Effector memory CD8-positive, alpha-beta T cell (primary cell): ENCODE results near the gene NREP.
A peak's percentile ranks its signal among the peaks of the same experiment; 100 is the strongest.
"Not testable (repeated sequence)": the region's sequence is repeated elsewhere in the genome, so short reads cannot be mapped to it uniquely, and the experiment has no call there.

Experiments used
- ATAC-seq: fragments of 150-1000 bp; cut with Tn5 transposase; replicated peaks from 2 replicates; pipeline ENCODE4 v1.10.0; 2021; ENCODE audit warnings: mild to moderate bottlenecking, moderate library complexity
- DNase-seq, 3 experiments: peaks; one replicate each; pipeline ENCODE4 v3.0.0; 2021
- H3K27ac Mint-ChIP-seq, 2 donors: one replicate each; pipeline ENCODE4 v1.8.0; 2022; ENCODE audit warnings: mild to moderate bottlenecking in 2 of 2, mixed read lengths in 2 of 2, moderate library complexity in 2 of 2
- H3K27me3 Mint-ChIP-seq, 2 donors: one replicate each; pipeline ENCODE4 v1.8.0; 2022; ENCODE audit warnings: mixed read lengths in 2 of 2
- H3K36me3 Mint-ChIP-seq: one replicate; pipeline ENCODE4 v1.8.0; 2022; ENCODE audit warnings: mild to moderate bottlenecking, moderate library complexity, mixed read lengths; ENCODE audit not compliant: insufficient read depth
- H3K4me1 Mint-ChIP-seq, 2 donors: one replicate each; pipeline ENCODE4 v1.8.0; 2022; ENCODE audit warnings: low read depth in 2 of 2, mixed read lengths in 2 of 2
- H3K4me3 Mint-ChIP-seq, 2 donors: one replicate each; pipeline ENCODE4 v1.8.0; 2022; ENCODE audit warnings: mild to moderate bottlenecking in 2 of 2, mixed read lengths in 2 of 2, moderate library complexity in 2 of 2
- H3K9me3 Mint-ChIP-seq, 2 donors: one replicate each; pipeline ENCODE4 v1.8.0; 2022; ENCODE audit warnings: mixed read lengths in 2 of 2

The NREP gene

DNA sequence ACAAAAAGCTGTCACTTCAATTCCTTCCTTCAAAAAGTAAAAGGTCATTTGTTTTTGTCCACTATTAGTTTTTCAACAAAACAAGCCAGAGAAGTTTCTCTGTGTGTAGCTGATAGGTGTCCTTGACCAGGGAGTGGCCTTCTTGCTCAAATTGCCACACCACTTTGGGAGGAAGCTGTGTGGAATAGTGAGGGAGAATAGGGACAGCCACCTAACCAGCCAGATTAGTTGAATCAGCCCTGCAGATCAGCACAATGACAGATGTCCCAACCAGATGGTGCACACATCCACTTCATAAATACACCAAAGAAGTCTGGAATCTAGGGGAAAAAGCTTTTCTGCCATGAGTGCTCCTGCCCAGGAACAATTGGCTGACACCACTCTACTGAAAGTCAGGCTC lies 37.2 kb downstream of the NREP start:
- peaks cover 6 to 20% of the 10 kb centered on the region in 2 donors for H3K27me3 Mint-ChIP-seq
- peaks cover 4 to 6% of the 10 kb centered on the region in 2 donors for H3K9me3 Mint-ChIP-seq
- H3K4me1 Mint-ChIP-seq: no peaks in the 10 kb centered on the region
- no peak overlapping the region for H3K27ac Mint-ChIP-seq
- H3K4me3 Mint-ChIP-seq: no peak overlapping the region
- DNase-seq: no peak
- no peak for ATAC-seq
- no peaks in the 10 kb centered on the region for H3K36me3 Mint-ChIP-seq

DNA sequence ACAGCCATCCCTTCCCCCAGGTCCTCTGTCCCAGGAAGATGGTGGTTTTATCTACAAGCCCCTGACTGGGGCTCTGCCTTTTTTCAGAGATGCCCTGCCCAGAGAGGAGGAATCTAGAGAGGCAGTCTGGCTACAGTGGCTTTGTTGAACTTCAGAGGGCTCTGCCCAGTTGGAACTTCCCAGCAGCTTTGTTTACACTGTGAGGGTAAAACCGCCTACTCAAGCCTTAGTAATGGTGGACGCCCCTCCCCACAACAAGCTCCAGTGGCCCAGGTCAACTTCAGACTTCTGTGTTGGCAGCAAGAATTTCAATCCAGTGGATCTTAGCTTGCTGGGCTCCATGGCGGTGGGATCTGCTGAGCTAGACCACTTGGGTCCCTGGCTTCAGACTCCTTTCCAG lies 40.2 kb downstream of the NREP start:
- not testable (repeated sequence) for DNase-seq, H3K4me3 Mint-ChIP-seq, H3K36me3 Mint-ChIP-seq, ATAC-seq, H3K4me1 Mint-ChIP-seq, H3K27ac Mint-ChIP-seq
- Mint-ChIP-seq H3K27me3 (peaks cover 13 to 20% of the 10 kb centered on the region in 2 donors), H3K9me3 (peaks cover 11 to 19% of the 10 kb centered on the region in 2 donors)

DNA sequence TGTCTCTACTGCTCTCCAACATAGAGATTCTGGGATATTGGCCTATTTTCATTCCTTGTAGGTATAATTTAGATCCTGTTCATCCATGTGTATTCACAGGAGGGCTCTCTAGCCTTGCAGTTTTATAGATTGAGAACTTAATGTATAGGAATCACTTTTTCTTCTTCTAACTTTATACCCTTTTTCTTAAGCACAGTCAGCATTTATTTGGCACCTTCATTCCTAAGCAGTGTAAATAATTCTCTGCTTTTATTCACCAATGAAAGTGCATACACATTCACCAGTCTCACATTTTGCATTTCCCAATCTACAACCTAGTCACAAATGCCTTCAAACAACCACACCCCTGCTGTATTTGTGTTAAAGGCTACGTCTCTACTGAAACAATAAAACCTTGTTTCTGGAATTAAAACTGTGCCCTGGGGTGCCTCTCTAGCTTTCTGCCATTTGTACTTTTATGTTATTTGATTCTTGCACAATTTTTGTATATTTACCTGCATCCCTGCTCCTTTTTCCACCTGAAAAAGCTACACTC lies 49.3 kb downstream of the NREP start:
- Mint-ChIP-seq H3K36me3 (no peaks in the 10 kb centered on the region), H3K9me3 (peaks cover 0 to 3% of the 10 kb centered on the region in 2 donors), H3K27ac (no peak overlapping the region), H3K4me1 (peaks cover 0 to 3% of the 10 kb centered on the region in 2 donors), H3K27me3 (peaks cover 0 to 1% of the 10 kb centered on the region in 2 donors), H3K4me3 (no peak overlapping the region)
- DNase-seq: no peak
- ATAC-seq: no peak

DNA sequence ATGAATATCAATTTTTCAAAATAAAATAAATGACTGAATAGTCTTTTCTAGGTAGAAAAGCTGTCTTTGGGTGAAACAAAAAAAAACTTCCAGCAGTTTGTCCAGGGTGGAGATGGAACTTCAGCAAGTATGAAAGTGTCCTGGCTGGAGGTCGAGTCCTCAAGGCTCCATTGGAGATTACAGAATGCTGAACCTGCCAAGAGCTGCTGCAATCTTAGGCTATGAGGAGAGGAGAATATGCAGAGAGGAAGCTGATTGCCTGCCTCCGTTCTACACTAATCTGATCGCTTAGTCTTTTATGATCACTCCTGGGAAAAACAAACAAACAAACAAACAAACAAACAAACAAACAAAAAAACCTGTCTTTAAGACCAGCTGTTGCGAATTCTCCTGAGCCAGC lies 50.6 kb downstream of the NREP start:
- ATAC-seq: no peak
- peaks cover 0 to 4% of the 10 kb centered on the region in 2 donors for H3K27me3 Mint-ChIP-seq
- no peak overlapping the region for H3K4me3 Mint-ChIP-seq
- H3K27ac Mint-ChIP-seq: no peak overlapping the region
- no peak for DNase-seq
- H3K4me1 Mint-ChIP-seq: peaks cover 0 to 3% of the 10 kb centered on the region in 2 donors
- no peaks in the 10 kb centered on the region for H3K36me3 Mint-ChIP-seq
- no peaks in the 10 kb centered on the region for H3K9me3 Mint-ChIP-seq

DNA sequence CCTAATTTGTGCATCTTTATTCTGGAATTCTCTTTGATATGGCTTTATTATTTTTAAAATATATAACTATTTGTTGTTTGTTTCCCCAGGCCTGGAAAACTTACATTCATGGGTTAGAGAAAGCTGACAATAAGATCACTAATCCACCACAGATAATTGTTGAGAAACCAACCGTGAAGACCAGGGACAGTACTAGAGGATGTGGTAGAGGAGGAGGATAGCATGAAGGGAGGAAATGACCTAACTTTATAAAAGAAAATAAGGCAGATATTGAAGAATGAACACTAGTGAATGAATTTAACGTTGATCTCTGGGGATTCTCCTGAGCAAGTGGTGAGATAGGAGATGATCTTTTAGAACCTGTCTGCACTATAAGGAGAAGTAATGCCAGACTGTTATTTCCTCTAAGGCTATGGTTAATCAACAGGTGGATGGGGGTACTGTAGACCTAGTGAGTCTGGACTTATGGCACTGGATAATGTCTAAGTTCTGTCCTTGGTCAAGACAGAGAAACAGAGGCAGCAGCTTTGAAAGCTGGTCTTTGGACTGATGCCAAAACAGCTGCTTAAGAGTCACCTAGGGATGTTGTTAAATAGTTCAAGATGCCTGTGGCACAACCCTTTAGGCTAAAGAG lies 52.4 kb downstream of the NREP start:
- Mint-ChIP-seq H3K4me3 (no peak overlapping the region), H3K4me1 (peaks cover 0 to 3% of the 10 kb centered on the region in 2 donors), H3K27ac (no peak overlapping the region), H3K36me3 (no peaks in the 10 kb centered on the region), H3K9me3 (no peaks in the 10 kb centered on the region), H3K27me3 (peaks cover under 1 to 5% of the 10 kb centered on the region in 2 donors)
- ATAC-seq: no peak
- no peak for DNase-seq

DNA sequence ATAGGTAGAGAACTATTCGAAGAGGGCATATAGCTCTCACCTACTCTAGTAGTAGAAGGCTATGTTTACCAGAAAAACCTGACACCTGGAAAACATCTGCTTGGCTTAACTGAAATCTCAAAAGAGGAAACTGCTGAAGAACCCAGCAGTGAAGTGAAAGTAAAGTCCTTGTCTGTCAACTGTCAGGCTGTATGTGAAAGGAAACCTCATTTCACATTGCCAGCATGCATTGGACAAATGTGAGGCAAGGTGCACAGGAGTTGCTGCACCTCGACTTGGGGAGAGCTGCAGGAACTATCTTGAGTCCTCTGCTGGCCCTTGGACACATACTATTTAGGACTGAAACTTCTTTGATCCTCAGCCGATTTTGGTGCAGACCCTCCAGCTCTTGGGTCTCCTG lies 53.3 kb downstream of the NREP start:
- Mint-ChIP-seq H3K9me3 (no peaks in the 10 kb centered on the region), H3K4me3 (no peak overlapping the region), H3K36me3 (no peaks in the 10 kb centered on the region), H3K4me1 (peaks cover 0 to 3% of the 10 kb centered on the region in 2 donors), H3K27me3 (peaks cover 8 to 12% of the 10 kb centered on the region in 2 donors), H3K27ac (no peak overlapping the region)
- DNase-seq: no peak
- ATAC-seq: peak; percentile 24

DNA sequence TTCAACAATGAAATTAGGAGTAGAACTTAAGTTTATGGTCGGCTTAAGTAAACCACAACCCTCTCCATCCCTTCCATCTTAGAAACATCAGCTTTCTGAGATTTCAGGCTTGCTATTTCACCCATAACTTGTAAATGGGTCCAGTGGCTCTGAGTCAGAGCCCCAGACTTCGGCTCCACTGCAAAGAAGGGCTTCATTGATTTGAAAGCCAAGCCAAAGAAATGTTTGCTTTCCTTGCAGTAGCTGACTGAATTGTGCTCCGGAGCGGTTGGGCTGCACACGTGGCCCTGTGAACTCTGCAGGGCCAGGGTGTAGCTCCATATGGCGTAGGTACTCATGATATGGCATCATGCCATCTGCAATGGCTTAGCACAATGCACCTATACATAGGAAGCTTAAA lies 57.0 kb downstream of the NREP start:
- Mint-ChIP-seq H3K27ac (no peak overlapping the region), H3K4me3 (no peak overlapping the region), H3K9me3 (no peaks in the 10 kb centered on the region)

DNA sequence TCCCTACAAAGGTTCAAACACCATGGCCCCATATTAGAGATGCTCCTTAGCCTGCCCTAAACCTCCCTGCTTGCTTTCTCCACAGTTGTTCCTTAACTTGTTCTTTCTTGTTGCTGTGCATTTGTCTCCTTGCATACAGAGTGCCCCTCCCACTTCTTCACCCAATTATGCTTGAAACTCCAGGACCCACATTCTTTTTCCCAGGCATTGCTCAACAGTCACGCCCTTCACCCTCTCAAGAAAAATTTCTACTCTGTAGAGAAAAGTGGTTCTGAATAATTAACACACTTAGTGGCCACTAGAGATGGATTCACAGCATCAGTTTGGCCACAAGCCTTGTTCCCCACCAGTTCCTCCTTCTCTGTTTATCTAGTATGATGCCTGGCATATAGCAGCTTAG lies 57.7 kb downstream of the NREP start:
- DNase-seq: no peak
- H3K27ac Mint-ChIP-seq: no peak overlapping the region
- H3K9me3 Mint-ChIP-seq: no peaks in the 10 kb centered on the region
- no peaks in the 10 kb centered on the region for H3K36me3 Mint-ChIP-seq
- H3K4me3 Mint-ChIP-seq: no peak overlapping the region
- H3K4me1 Mint-ChIP-seq: peaks cover 0 to 3% of the 10 kb centered on the region in 2 donors
- H3K27me3 Mint-ChIP-seq: peaks cover 12 to 13% of the 10 kb centered on the region in 2 donors
- no peak for ATAC-seq

More for the DNA sequence above, 57.0 kb downstream of the NREP start:
- H3K27me3 Mint-ChIP-seq: peaks cover 12 to 13% of the 10 kb centered on the region in 2 donors
- peaks cover 0 to 3% of the 10 kb centered on the region in 2 donors for H3K4me1 Mint-ChIP-seq
- ATAC-seq: no peak
- H3K36me3 Mint-ChIP-seq: no peaks in the 10 kb centered on the region
- no peak for DNase-seq

DNA sequence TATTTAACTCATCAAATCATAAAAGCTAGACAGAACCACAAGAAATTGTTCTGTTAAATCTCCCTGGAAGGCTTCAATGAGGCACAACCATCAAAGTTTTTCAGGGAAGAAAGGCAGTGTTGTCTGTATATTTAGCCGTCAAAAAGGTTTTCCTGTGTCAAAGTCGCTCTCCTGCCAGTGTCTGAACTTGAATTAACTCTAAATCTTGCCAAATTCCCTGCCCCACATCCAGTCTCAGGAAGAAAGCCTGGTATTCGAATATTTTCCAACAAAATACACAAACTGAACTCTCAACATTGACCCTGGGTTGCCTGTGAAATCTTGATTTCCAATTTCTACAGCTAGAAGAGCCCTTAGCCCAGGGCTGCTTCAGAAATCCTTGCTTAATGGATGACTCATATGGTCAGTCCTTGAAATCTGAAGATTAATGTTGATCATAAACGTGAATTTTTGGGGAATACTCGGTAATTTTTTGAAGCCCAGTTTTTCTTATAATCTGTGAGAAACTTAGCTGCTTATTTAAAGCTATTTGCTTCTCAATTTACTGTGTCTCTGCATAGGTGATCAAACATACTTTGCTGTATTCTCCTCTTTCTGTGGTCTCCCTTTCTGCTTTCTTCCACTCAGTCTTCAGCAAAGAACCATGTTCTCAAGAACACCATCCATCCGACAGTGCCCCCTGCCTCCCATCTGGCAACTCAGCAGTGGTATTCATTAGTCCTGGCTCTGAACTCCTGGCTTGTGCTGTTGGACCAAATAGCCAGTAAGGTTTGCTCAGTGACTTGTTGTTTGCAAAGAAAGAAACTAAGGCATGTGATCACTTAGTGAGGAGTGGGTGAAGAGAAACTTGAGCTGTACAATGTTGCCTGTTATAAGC lies 58.9 kb downstream of the NREP start:
- no peaks in the 10 kb centered on the region for H3K9me3 Mint-ChIP-seq
- DNase-seq (no peak), ATAC-seq (no peak)
- H3K36me3 Mint-ChIP-seq: no peaks in the 10 kb centered on the region
- H3K4me3 Mint-ChIP-seq: no peak overlapping the region
- H3K27me3 Mint-ChIP-seq: peaks cover 12 to 13% of the 10 kb centered on the region in 2 donors
- no peak overlapping the region for H3K27ac Mint-ChIP-seq
- no peaks in the 10 kb centered on the region for H3K4me1 Mint-ChIP-seq

DNA sequence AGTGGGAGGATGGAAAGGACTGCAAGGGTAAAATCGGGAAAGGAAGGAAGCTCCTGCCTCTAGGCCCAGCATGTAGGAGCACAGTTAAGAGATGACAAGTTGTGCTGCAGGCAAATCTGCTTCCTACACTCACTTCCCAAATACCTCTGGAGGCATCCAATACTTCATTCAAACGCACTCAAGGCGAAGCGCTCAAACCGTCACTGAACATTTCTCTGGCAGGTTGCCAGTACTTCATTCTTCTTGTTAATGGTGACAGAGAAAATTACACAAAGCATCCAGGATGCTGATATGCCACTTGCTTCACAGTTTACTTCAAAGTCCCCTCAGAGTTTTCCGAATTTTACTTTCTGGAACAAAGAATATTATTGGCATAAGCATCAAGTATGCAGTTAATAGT lies 59.8 kb downstream of the NREP start:
- no peaks in the 10 kb centered on the region for H3K9me3 Mint-ChIP-seq
- DNase-seq (no peak), ATAC-seq (no peak)
- H3K4me1 Mint-ChIP-seq: no peaks in the 10 kb centered on the region
- H3K36me3 Mint-ChIP-seq: no peaks in the 10 kb centered on the region
- H3K27me3 Mint-ChIP-seq: peaks cover 13% of the 10 kb centered on the region in 2 donors
- no peak overlapping the region for H3K27ac Mint-ChIP-seq
- no peak overlapping the region for H3K4me3 Mint-ChIP-seq

DNA sequence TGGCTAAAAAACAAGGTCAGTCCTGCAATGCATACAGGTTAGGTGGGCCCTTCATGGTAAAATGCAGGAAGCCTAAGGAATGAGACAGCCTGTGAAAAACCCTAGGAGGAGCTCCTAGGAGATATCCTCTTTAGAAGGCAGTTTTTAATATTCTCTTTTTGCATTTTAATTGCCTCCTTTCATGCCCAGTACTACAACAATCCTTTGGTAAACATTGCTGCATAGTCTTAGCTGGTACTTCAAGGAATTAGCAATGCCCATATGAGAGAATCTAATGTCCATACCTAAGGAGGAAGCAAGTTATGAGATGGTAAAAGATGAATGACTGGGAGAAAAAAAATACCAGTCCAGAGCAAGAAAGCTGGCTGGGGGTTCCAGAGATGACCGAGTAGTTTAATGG lies 61.0 kb downstream of the NREP start:
- H3K4me3 Mint-ChIP-seq: no peak overlapping the region
- H3K4me1 Mint-ChIP-seq: no peaks in the 10 kb centered on the region
- no peaks in the 10 kb centered on the region for H3K36me3 Mint-ChIP-seq
- DNase-seq (no peak), ATAC-seq (no peak)
- no peak overlapping the region for H3K27ac Mint-ChIP-seq
- peaks cover 13% of the 10 kb centered on the region in 2 donors for H3K27me3 Mint-ChIP-seq
- H3K9me3 Mint-ChIP-seq: no peaks in the 10 kb centered on the region

DNA sequence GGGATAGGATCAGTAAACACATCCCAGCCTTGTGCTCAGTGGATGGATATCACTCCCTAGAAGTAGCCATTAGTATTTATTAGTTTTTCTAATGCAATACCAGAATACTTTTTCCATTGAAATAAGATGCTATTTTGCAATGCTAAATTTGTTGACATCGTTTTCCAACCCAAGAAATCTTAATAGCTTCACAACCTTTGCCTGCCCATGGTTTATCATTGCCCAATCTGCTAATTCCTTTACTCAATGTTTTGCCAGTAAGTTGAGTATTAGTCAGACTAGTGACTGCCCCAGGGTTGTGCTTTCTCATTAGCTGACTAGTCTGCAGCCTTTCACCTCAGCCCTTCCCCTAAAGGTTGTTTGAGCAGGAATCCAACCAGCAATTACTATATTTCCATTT lies 62.9 kb downstream of the NREP start:
- no peak overlapping the region for H3K4me3 Mint-ChIP-seq
- no peaks in the 10 kb centered on the region for H3K36me3 Mint-ChIP-seq
- H3K27me3 Mint-ChIP-seq: peaks cover 8% of the 10 kb centered on the region in 2 donors
- DNase-seq (no peak), ATAC-seq (no peak)
- no peaks in the 10 kb centered on the region for H3K9me3 Mint-ChIP-seq
- no peak overlapping the region for H3K27ac Mint-ChIP-seq
- no peaks in the 10 kb centered on the region for H3K4me1 Mint-ChIP-seq

DNA sequence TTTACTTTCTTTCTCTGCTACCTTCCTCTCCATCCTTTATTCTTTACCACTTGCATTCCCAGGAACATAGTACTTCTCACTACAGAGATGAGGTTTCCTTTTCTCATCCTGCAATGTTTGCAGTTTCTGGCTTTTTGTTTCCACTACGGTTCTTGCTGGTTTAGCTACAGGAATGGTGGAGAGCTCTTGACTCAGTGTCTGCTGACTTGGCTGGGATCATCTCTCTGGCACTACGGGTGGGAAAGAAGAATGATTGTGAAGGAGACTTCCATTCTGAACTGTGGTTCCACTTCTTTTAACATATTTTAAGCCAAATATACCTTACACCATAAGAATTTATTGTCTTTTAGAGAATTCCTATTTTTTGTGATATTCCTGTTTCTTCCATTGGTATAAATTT lies 65.1 kb downstream of the NREP start:
- Mint-ChIP-seq H3K27me3 (peaks cover 0 to 6% of the 10 kb centered on the region in 2 donors), H3K4me1 (no peaks in the 10 kb centered on the region), H3K9me3 (no peaks in the 10 kb centered on the region), H3K27ac (no peak overlapping the region), H3K36me3 (no peaks in the 10 kb centered on the region), H3K4me3 (no peak overlapping the region)
- DNase-seq (no peak), ATAC-seq (no peak)

DNA sequence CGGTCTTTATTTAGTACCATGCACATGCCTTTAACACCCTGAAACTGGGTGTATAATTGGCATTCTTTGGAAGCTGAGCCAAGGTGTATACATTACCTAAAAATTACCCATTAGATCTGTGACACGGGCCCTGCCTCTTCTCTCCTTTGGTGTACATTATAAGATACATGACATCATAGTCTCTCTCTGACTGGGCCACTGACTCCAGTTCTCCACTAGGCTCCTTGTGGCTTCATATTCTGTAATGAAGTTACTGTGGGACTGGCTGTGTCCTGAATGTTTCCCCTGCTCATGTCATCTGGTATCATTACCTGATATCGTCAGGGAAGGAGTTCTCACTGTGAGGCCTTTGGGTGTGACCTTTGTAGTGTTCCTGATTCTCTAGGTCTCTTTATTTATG lies 65.5 kb downstream of the NREP start:
- DNase-seq (no peak), ATAC-seq (no peak)
- Mint-ChIP-seq H3K27me3 (peaks cover 0 to 6% of the 10 kb centered on the region in 2 donors), H3K4me1 (no peaks in the 10 kb centered on the region), H3K9me3 (no peaks in the 10 kb centered on the region), H3K27ac (no peak overlapping the region), H3K36me3 (no peaks in the 10 kb centered on the region), H3K4me3 (no peak overlapping the region)
